HCT116 (cell line): ENCODE data around the gene PARP6.

Experiments
- CTCF ChIP-seq, 3 experiments: fragments of 200-600 bp in 1 of 3; sonication (generic) in 1 of 3; IDR thresholded peaks in 2 of 3; conservative IDR thresholded peaks in 1 of 3; 2 replicates each; pipeline ENCODE4 v1.5.1; 2012 to 2017; ENCODE audit warnings: low read depth in 2 of 3, low read length in 2 of 3, antibody characterized with exemption in 1 of 3, borderline replicate concordance in 1 of 3, control low read depth in 1 of 3, mild to moderate bottlenecking in 1 of 3, mixed read lengths in 1 of 3, mixed run types in 1 of 3, moderate library complexity in 1 of 3; ENCODE audit not compliant: insufficient read depth in 1 of 3
- MAX ChIP-seq: IDR thresholded peaks from 2 replicates; pipeline ENCODE4 v1.6.1; 2012
- POLR2A ChIP-seq: IDR thresholded peaks from 2 replicates; pipeline ENCODE4 v1.7.0; 2011; ENCODE audit warnings: borderline replicate concordance; ENCODE audit not compliant: insufficient read depth, insufficient read length; ENCODE audit errors: extremely low read depth
- POLR2AphosphoS5 ChIP-seq: IDR thresholded peaks from 2 replicates; pipeline ENCODE4 v1.6.1; 2011; ENCODE audit warnings: mild to moderate bottlenecking, low read depth, low read length, moderate library complexity
- ZNF274 ChIP-seq: fragments of 200-500 bp; sonication (Bioruptor generic); IDR thresholded peaks from 2 replicates; pipeline ENCODE4 v1.6.1; 2014; ENCODE audit warnings: mild to moderate bottlenecking, low read depth, low read length, inconsistent platforms

GRCh38 chr15:72271221-72271620 lies 1.1 kb downstream of the PARP6 start:
- TF ChIP-seq POLR2AphosphoS5 (no peak), CTCF (IDR thresholded peaks at IDR 0.05 in 2 of 3, conservative IDR thresholded peaks at IDR 0.05 in 1 of 3; ENCODE audit: borderline replicate concordance in 1 of 3, insufficient read depth in 1 of 3, low read depth in 2 of 3, low read length in 2 of 3) (no peak), MAX (no peak), ZNF274 (no peak), POLR2A (no peak)
